H9 (cell line): Measurements from ENCODE around the gene MBD3L2B. TPM values are rescaled to one million over a fixed set of nuclear protein-coding genes. Genes with fewer than 3 reads are reported as not detected.

Experiments
- DNase-seq: peaks from one replicate; pipeline ENCODE4 v3.0.0-alpha.2; 2017
- H2AFZ ChIP-seq: one replicate; pipeline ENCODE4 v1.6.1; 2013; ENCODE audit warnings: mild to moderate bottlenecking, low read length, control low read depth, moderate library complexity
- H2AK5ac ChIP-seq: 2 replicates; pipeline ENCODE4 v1.6.1; 2013; ENCODE audit warnings: low read length, control low read depth, mixed read lengths; ENCODE audit not compliant: insufficient read length
- H2BK120ac ChIP-seq: one replicate; pipeline ENCODE4 v1.6.1; 2013; ENCODE audit warnings: low read depth, mild to moderate bottlenecking, low read length, control low read depth, inconsistent platforms; ENCODE audit not compliant: poor library complexity, severe bottlenecking
- H2BK12ac ChIP-seq: 2 replicates; pipeline ENCODE4 v1.6.1; 2013; ENCODE audit warnings: low read length, control low read depth, mixed read lengths, low read depth; ENCODE audit not compliant: insufficient read length
- H2BK15ac ChIP-seq: 2 replicates; pipeline ENCODE4 v1.6.1; 2013; ENCODE audit warnings: low read depth, low read length, control low read depth
- H2BK20ac ChIP-seq: one replicate; pipeline ENCODE4 v1.6.1; 2013; ENCODE audit warnings: low read depth, mild to moderate bottlenecking, low read length, control low read depth, inconsistent platforms; ENCODE audit not compliant: poor library complexity, severe bottlenecking
- H2BK5ac ChIP-seq: 2 replicates; pipeline ENCODE4 v1.6.1; 2013; ENCODE audit warnings: low read length, control low read depth, mixed read lengths; ENCODE audit not compliant: insufficient read length
- H3K14ac ChIP-seq: 2 replicates; pipeline ENCODE4 v1.6.1; 2013; ENCODE audit warnings: low read length, control low read depth; ENCODE audit not compliant: insufficient read depth
- H3K18ac ChIP-seq: 2 replicates; pipeline ENCODE4 v1.6.1; 2013; ENCODE audit warnings: low read depth, mild to moderate bottlenecking, mixed read lengths, low read length, control low read depth; ENCODE audit not compliant: insufficient read length
- H3K23ac ChIP-seq: 2 replicates; pipeline ENCODE4 v1.6.1; 2013; ENCODE audit warnings: low read length, control low read depth, mixed read lengths, low read depth; ENCODE audit not compliant: insufficient read length
- H3K23me2 ChIP-seq: 2 replicates; pipeline ENCODE4 v1.6.1; 2013; ENCODE audit warnings: low read depth, mild to moderate bottlenecking, mixed read lengths, low read length, control low read depth; ENCODE audit not compliant: insufficient read length, poor library complexity, severe bottlenecking
- H3K27ac ChIP-seq: 2 replicates; pipeline ENCODE4 v1.5.1; 2013; ENCODE audit warnings: low read length, control low read depth, mixed read lengths, low read depth; ENCODE audit not compliant: insufficient read length
- H3K27me3 ChIP-seq: 2 replicates; pipeline ENCODE4 v1.6.1; 2013; ENCODE audit warnings: low read length, control low read depth, inconsistent platforms; ENCODE audit not compliant: insufficient read depth
- H3K4ac ChIP-seq: 2 replicates; pipeline ENCODE4 v1.6.1; 2013; ENCODE audit warnings: low read depth, mild to moderate bottlenecking, control low read depth, inconsistent platforms, low read length, moderate library complexity
- H3K4me1 ChIP-seq: 2 replicates; pipeline ENCODE4 v1.6.1; 2013; ENCODE audit warnings: low read length, control low read depth, inconsistent platforms; ENCODE audit not compliant: insufficient read depth
- H3K4me2 ChIP-seq: 2 replicates; pipeline ENCODE4 v1.6.1; 2013; ENCODE audit warnings: low read length, control low read depth, mixed read lengths; ENCODE audit not compliant: insufficient read length, insufficient read depth
- H3K56ac ChIP-seq: 2 replicates; pipeline ENCODE4 v1.6.1; 2013; ENCODE audit warnings: low read depth, mild to moderate bottlenecking, mixed read lengths, low read length, control low read depth; ENCODE audit not compliant: insufficient read length
- H3K79me1 ChIP-seq: 2 replicates; pipeline ENCODE4 v1.6.1; 2013; ENCODE audit warnings: low read depth, mild to moderate bottlenecking, moderate library complexity, low read length, control low read depth, inconsistent platforms; ENCODE audit not compliant: insufficient read depth, poor library complexity, severe bottlenecking
- H3K79me2 ChIP-seq: 2 replicates; pipeline ENCODE4 v1.6.1; 2013; ENCODE audit warnings: low read length, control low read depth, inconsistent platforms; ENCODE audit not compliant: insufficient read depth
- H3K9ac ChIP-seq: 2 replicates; pipeline ENCODE4 v1.6.1; 2013; ENCODE audit warnings: low read length, control low read depth, mixed read lengths; ENCODE audit not compliant: insufficient read length; ENCODE audit errors: extremely low read depth
- H3K9me3 ChIP-seq: one replicate; pipeline ENCODE4 v1.6.1; 2013; ENCODE audit warnings: low read depth, low read length, inconsistent platforms; ENCODE audit not compliant: control insufficient read depth
- H3T11ph ChIP-seq: one replicate; pipeline ENCODE4 v1.6.1; 2013; ENCODE audit warnings: mild to moderate bottlenecking, low read length, control low read depth, inconsistent platforms
- H4K20me1 ChIP-seq: one replicate; pipeline ENCODE4 v1.6.1; 2013; ENCODE audit not compliant: control insufficient read depth, insufficient read length, insufficient read depth
- H4K5ac ChIP-seq: 2 replicates; pipeline ENCODE4 v1.6.1; 2013; ENCODE audit warnings: low read depth, mild to moderate bottlenecking, mixed read lengths, low read length, control low read depth; ENCODE audit not compliant: insufficient read length
- H4K8ac ChIP-seq: replicated peaks from 2 replicates; pipeline ENCODE4 v1.6.1; 2013; ENCODE audit warnings: low read length, control low read depth, mixed read lengths, low read depth; ENCODE audit not compliant: insufficient read length
- H4K91ac ChIP-seq: 2 replicates; pipeline ENCODE4 v1.6.1; 2013; ENCODE audit warnings: low read depth, mild to moderate bottlenecking, moderate library complexity, mixed read lengths, low read length, control low read depth; ENCODE audit not compliant: insufficient read length
- H3K27ac Mint-ChIP-seq, 3 experiments: 2 replicates in 2 of 3; 3 replicates in 1 of 3; pipeline ENCODE4 v1.8.0; 2020 to 2021; ENCODE audit warnings: mixed read lengths in 3 of 3, mild to moderate bottlenecking in 1 of 3, moderate library complexity in 1 of 3
- H3K27me3 Mint-ChIP-seq: 2 replicates; pipeline ENCODE4 v1.8.0; 2021; ENCODE audit warnings: low read depth, mild to moderate bottlenecking, moderate library complexity, mixed read lengths
- H3K36me3 Mint-ChIP-seq, 3 experiments: 2 replicates in 2 of 3; 3 replicates in 1 of 3; pipeline ENCODE4 v1.8.0; 2020 to 2021; ENCODE audit warnings: low read depth in 3 of 3, mixed read lengths in 3 of 3; ENCODE audit not compliant: insufficient read depth in 1 of 3
- H3K4me1 Mint-ChIP-seq, 2 experiments: 2 replicates each; pipeline ENCODE4 v1.8.0; 2020; ENCODE audit warnings: mixed read lengths in 2 of 2
- H3K4me3 Mint-ChIP-seq, 2 experiments: 2 replicates in 1 of 2; 3 replicates in 1 of 2; pipeline ENCODE4 v1.8.0; 2020 to 2021; ENCODE audit warnings: mild to moderate bottlenecking in 2 of 2, mixed read lengths in 2 of 2, moderate library complexity in 1 of 2
- H3K9me3 Mint-ChIP-seq, 2 experiments: 2 replicates in 1 of 2; 3 replicates in 1 of 2; pipeline ENCODE4 v1.8.0; 2020; ENCODE audit warnings: mild to moderate bottlenecking in 2 of 2, mixed read lengths in 2 of 2, moderate library complexity in 1 of 2
- CTCF ChIP-seq: fragments of 200-600 bp; sonication (generic); conservative IDR thresholded peaks from 3 replicates; pipeline ENCODE4 v1.8.0; 2021; ENCODE audit warnings: antibody characterized with exemption, mild to moderate bottlenecking
- WGBS: extraction: QIAGEN DNeasy Blood & Tissue Kit; methylation state at CpG from one replicate; pipeline ENCODE4 v1.1.7; 2013; ENCODE audit warnings: missing lambda C conversion rate, low lambda C conversion rate, mixed read lengths; ENCODE audit not compliant: insufficient read length; ENCODE audit errors: extremely low coverage; 5-methylcytosine and 5-hydroxymethylcytosine counted together
- total RNA-seq: library from RNA; stranded (reverse); gene quantifications from 2 replicates; pipeline ENCODE4 v1.2.1, GENCODE V29; 2021

MBD3L2B gene
- total RNA-seq, 1 experiment from 2014 or later, result not detected

DNA sequence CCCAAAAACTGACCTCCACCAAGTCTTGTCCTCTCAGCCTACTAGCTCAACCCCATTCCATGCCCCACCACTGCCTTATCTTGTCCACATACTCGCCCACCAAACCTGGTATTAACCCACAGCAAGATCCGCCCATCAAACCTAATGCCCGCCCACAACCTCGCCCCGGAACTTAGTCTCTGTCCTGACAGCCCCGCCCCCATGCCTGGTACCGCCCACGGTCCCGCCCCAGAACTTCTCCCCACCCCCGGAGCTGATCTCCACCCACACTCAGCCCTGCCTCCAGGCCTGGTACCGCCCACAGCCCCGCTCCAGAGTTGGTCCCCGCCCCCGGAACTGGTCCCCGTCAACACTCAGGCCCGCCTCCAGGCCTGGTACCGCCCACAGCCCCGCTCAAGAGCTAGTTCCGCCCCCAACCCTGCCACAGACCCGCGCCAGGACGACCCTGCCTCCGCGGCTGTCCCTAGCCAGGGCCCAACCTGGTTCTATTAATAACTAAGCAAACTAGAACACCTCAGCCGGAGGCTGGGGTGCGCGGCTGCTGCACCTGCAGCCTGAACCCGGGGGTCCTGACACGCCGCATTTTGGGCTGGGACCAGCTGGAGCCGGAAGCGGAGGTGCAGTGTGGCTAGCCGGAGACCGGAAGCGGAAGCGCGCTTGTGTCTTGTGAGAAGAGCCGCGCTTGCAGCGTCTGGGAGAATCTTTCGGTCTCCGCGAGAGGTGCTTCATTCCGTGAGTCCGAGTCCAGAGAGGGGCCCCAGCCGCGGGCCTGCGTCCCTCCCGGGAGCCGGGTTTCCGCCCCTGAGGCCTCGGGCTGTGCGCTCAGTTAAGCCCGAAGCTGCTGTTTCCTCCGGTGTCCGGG lies 48.0 kb upstream of the MBD3L2B start, which contains the start of gene ZNF557:
TSS of gene ZNF557 (plus strand) at position 662 of the 862 bp plus-strand sequence. CDS start 5,372 bp downstream, outside the sequence.
- peaks cover 7% of the 10 kb centered on the region for H3K23me2 ChIP-seq
- H4K20me1 ChIP-seq, result no peaks in the 10 kb centered on the region
- peak within 1 kb of the TSS; percentile 92 for H3K14ac ChIP-seq
- H3K27me3 ChIP-seq, result no peaks in the 10 kb centered on the region
- peak within 1 kb of the TSS; percentile 93 for H3K18ac ChIP-seq
- H3K9me3 ChIP-seq, result no peaks in the 10 kb centered on the region
- H3K23ac ChIP-seq, result no peak within 1 kb of the TSS
- H3K9me3 Mint-ChIP-seq, result peaks cover 34 to 39% of the 10 kb centered on the region in 2 experiments
- no peak within 1 kb of the TSS for H2BK15ac ChIP-seq
- peaks cover 0 to 3% of the 10 kb centered on the region in 2 experiments; a peak in 2 of 4 replicates for H3K4me1 Mint-ChIP-seq
- no peak within 1 kb of the TSS for H4K91ac ChIP-seq
- H3K4me3 Mint-ChIP-seq, result peak within 1 kb of the TSS; percentile 91 to 94
- H2BK5ac ChIP-seq, result no peak within 1 kb of the TSS
- H2AFZ ChIP-seq, result peak within 1 kb of the TSS; percentile 99
- peak; percentile 97 for DNase-seq
- H3K56ac ChIP-seq, result no peak within 1 kb of the TSS
- no peaks in the 10 kb centered on the region for H3K4me1 ChIP-seq
- H3K27ac Mint-ChIP-seq, result peak within 1 kb of the TSS; percentile 85 to 88 (median 86); a peak in 4 of 7 replicates
- no peaks in the 10 kb centered on the region for H3K79me2 ChIP-seq
- no CpG with 5 or more reads among the region's 56 CpGs for WGBS
- H2BK12ac ChIP-seq, result no peak within 1 kb of the TSS
- no peak within 1 kb of the TSS for H3K4ac ChIP-seq
- no peak within 1 kb of the TSS for H2AK5ac ChIP-seq
- H4K8ac ChIP-seq, result no peak within 1 kb of the TSS
- H4K5ac ChIP-seq, result no peak within 1 kb of the TSS
- H3K9ac ChIP-seq, result peak within 1 kb of the TSS; percentile 71
- H3K27ac ChIP-seq, result no peak within 1 kb of the TSS
- no peak within 1 kb of the TSS for H3T11ph ChIP-seq
- H2BK120ac ChIP-seq, result peak within 1 kb of the TSS; percentile 94
- no peaks in the 10 kb centered on the region for H3K27me3 Mint-ChIP-seq
- peaks cover 27 to 37% (median 28%) of the 10 kb centered on the region in 3 experiments for H3K36me3 Mint-ChIP-seq
- H3K79me1 ChIP-seq, result no peaks in the 10 kb centered on the region
- no peak within 1 kb of the TSS for H2BK20ac ChIP-seq
- no peak for TF ChIP-seq CTCF
- peak within 1 kb of the TSS; percentile 77 for H3K4me2 ChIP-seq
